HG03565 (cell line): ENCODE results near the gene RNF225.
"Not testable (repeated sequence)": the region's sequence is repeated elsewhere in the genome, so short reads cannot be mapped to it uniquely, and the experiment has no call there.

Experiments used
- ATAC-seq: cut with Tn5 transposase; IDR thresholded peaks from one replicate; pipeline ENCODE4 v1.9.1; 2021; ENCODE audit warnings: mild to moderate bottlenecking, moderate library complexity; ENCODE audit not compliant: unreplicated experiment

Gene RNF225

GRCh38 chr19:58407658-58408151 lies 12.2 kb downstream of the RNF225 start:
- no peak for ATAC-seq

- ATAC-seq: peak; percentile 82
Measured at GRCh38 chr19:58408152-58409009, 12.9 kb downstream of the RNF225 start, which contains the start of gene ZNF584. Gene ZNF584, plus strand, starts transcription at chr19:58408649. Its CDS starts 499 bp downstream, at chr19:58409148.

- no peak for ATAC-seq
Measured at GRCh38 chr19:58409010-58409790, 13.7 kb downstream of the RNF225 start.

GRCh38 chr19:58416604-58417003 lies 21.1 kb downstream of the RNF225 start:
- ATAC-seq: no peak

- no peak for ATAC-seq
Measured at GRCh38 chr19:58417071-58417470, 21.6 kb downstream of the RNF225 start.

GRCh38 chr19:58428617-58429016 lies 33.2 kb downstream of the RNF225 start:
- no peak for ATAC-seq

- no peak for ATAC-seq
Measured at GRCh38 chr19:58429745-58430144, 34.3 kb downstream of the RNF225 start.

GRCh38 chr19:58434217-58434616 lies 38.8 kb downstream of the RNF225 start:
- ATAC-seq: no peak

GRCh38 chr19:58439576-58440554 lies 44.4 kb downstream of the RNF225 start, which contains the start of gene ZNF132:
Gene ZNF132, minus strand, starts transcription at chr19:58440153. Its CDS starts 332 bp downstream, at chr19:58439821.
- ATAC-seq: peak; percentile 92

- no peak for ATAC-seq
Measured at GRCh38 chr19:58440556-58440955, 45.1 kb downstream of the RNF225 start.

- ATAC-seq: not testable (repeated sequence)
Measured at GRCh38 chr19:58442986-58443385, 47.5 kb downstream of the RNF225 start.
